HG03095 (cell line): ENCODE measurements around the gene LCLAT1.
"Not testable (repeated sequence)": the region's sequence is repeated elsewhere in the genome, so short reads cannot be mapped to it uniquely, and the experiment has no call there.

Experiments
- ATAC-seq: cut with Tn5 transposase; IDR thresholded peaks from one replicate; pipeline ENCODE4 v1.9.1; 2021; ENCODE audit warnings: moderate library complexity; ENCODE audit not compliant: unreplicated experiment

LCLAT1 gene

DNA sequence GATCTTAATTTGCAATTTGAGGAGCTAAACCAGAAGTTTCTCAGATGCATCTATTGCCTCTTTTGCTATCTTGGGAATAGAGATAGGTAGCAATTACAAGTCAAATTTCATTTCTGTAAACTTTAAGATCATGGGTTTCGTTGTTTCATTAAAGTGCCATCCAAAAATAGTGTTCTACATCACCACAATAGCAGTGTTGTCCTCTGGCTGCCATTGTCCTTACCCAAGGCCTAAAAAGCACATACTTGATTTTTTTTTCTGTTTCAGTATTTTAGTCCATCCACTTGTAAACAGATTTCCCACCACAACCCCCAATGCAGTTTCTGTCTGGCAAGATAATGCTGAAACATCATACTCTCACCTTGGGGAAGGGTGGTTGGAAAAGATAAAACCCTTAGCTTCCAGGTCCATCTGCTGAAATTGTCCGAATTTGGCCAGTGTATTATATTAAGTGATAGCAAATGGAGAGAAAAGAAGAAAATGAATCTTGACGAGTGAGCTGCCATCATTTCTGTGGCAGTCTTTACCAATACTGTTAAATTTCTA, 136.2 kb downstream of the LCLAT1 start:
- ATAC-seq, result no peak

DNA sequence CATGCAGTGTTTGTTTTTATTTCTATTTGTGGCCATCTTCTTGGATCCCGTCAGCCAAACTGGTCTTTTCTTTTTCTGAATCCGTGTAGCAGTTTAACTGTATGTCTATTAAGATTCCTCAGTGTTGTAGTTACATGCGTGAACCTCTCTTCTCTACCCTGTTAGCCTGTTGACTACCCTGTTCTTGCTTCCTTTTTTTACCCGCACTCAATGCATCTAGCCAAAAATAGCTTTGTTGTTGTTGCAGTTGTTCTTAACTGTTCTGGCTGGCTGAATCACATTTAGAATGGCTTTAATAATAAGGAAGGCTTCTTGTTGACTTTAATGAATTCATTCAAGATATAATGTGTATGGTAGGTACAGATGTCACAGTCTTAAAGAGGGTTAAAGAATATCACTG, 137.1 kb downstream of the LCLAT1 start:
- peak; percentile 87 for ATAC-seq

DNA sequence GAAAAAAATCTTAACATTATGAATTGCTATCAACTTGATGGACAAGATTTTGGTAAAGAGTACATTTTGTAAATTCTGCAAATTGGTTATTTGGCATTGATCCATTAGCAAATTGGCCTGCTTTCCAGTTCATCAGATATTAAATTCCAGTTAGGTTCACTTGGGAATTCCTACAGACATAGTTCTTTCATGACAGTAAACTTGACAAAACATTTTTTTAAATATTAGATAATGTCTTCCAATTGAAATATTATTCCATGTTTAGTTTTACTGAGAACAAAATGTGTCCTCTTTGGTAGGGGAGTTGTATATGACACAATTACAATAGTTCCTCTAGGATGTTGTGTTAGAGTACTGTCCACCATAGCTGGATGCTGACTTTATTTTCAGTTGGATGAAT, 141.9 kb downstream of the LCLAT1 start:
- no peak for ATAC-seq

DNA sequence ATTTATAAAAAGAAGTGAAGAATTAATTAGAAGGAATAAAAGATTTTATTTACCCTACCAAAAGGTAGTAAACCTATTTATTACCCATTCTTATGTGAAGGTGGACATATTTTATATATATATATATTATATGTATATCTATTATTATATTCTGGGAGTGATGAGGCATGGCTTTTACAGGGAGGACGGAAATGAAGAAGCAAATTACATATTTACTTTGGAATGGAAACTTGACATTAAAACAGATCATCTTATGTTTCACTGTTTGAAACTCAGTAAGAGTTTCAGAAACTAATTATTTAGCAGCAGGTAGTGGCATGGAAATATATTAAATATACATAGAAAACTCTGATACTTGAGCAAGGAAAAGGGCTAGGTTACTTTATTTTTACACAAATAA, 143.4 kb downstream of the LCLAT1 start:
- ATAC-seq, result no peak

DNA sequence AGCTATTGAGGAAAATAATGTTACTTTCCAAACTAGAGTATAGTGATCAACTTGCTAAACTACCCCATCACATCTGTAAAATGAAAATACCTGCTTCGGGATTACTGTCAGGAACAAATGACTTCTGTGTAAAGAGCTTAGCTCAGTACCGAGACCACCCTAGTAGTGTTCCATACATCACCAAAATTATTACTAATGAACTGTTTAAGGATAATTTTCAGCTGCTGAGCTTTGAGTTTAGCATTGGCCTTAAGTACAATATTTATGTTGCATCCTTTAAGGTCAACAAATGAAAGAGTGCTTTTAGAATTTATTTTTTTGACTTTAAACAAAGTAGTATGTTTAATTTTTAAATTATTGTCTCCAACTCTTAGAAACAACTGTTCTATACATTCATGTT, 144.1 kb downstream of the LCLAT1 start:
- no peak for ATAC-seq

DNA sequence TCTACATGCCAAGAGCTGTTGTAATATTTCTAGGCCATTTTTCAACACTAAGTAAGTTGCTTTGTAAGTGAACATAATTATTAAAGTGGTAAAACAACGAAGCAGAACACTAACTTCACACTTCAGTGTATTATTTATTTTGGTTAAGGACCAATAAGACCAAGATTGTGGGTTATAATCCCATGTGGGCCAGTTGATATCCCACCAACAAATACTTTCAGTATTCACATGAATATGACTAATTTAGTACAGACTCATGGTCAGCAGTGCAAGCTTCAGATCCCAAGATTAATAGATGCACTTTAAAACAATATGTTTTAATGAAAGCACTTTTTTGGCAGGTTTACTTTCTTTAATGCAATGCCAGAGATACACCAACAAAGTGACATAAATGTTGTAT, 154.3 kb downstream of the LCLAT1 start:
- ATAC-seq, result no peak

DNA sequence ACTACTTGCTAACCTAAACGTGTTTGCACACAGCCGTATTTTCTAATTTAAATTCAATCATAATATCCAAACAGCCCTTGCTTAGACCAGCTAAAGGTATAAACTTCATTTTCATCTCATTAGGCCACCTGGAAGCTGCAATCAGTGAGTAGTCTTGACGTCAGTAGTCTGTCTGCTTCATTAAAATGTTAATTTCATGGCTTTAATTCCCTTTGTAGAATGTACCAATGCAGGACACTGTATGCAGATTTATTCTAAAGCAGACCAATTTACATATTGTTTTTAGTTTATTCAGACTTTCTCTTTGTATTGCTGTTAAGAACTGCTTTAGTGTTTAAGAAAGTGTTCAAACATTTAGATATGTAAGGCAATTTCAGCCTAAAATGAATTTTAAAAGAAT, 158.2 kb downstream of the LCLAT1 start:
- no peak for ATAC-seq

DNA sequence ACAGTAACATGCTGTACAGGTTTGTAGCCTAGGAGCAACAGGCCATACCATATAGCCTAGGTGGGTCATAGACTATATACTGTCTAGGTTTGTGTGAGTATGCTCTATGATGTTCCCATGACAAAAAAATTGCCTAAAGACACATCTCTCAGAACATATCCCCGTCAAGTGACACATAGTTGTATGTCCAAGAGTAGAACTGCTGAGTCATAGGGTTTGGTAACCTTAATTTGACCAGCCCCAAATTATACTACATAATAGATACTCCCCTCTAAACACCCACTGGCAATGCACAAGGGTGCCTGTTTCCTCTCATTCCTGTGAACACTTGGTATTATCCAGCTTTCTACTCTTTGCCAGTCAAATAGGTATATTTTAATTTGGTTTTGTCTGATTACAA, 161.6 kb downstream of the LCLAT1 start:
- no peak for ATAC-seq

DNA sequence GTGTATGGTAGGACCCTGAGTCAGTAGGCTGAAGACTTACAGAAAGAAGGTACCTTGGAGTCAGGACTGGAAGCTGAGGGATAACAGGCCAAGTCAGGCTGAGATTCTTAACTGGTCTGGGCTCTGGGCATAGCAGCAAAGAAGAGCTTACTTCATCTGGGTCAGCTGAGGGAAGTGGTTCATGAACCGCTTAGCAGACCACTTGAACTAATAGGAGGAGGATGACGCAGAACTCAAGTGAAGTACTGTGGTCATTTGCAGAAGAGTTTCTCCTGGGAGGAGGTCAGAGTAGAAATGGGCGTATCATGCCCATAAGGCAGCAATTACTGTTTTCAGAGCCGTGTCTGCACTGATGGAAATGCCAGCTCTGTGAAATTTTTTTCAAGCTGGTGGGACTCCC, 164.5 kb downstream of the LCLAT1 start:
- ATAC-seq, result no peak

DNA sequence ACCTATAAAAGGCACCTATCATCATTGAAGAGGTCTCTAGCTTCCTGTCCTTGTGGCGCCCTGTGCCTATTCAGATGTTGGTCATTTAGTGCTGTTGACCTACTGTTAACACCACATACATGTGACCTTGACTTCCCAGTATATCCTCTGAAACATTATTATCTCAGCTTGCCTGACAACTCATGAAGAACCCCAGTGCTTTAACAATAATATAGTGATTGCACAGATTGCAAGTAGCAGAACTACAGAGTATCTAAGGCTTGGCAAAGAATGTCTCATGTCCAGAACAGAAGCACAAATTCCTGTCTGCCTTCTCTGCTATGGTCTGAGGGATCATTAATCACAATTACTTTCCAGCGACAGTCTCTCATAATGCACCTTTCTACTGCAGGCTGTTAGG, 165.3 kb downstream of the LCLAT1 start:
- ATAC-seq, result no peak

DNA sequence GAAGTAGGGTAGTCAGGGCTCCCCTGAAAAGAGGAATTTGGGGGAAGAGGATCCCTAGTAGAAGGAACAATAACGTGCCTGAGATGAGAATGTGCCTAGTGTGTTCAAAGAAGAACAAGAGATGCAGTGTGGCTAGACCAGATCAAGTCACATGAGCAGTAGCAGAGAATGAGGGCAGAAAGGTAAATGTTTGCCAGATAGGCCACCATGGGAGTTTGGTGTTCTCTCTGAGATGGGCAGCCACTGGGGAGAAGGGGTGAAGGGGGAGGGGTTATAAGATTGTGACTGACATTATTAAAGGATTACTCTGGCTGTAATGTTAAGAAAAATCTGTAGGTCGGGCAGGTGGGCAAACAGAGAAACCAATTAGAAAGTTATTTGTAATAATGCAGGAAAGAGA, 166.0 kb downstream of the LCLAT1 start:
- no peak for ATAC-seq

DNA sequence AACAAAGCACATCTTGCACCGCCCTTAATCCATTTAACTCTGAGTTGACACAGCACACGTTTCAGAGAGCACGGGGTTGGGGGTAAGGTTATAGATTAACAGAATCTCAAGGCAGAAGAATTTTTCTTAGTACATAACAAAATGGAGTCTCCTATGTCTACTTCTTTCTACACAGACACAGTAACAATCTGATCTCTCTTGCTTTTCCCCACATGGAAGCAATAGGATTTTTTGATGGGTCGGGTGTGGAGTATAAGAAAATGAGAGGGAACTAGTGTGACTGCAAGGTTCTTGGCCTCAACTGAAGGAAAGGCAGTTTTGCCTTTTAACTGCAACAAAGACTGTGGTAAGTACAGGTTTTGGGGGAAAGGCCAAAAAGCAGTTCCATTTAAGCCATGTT, 167.2 kb downstream of the LCLAT1 start:
- ATAC-seq, result not testable (repeated sequence)

DNA sequence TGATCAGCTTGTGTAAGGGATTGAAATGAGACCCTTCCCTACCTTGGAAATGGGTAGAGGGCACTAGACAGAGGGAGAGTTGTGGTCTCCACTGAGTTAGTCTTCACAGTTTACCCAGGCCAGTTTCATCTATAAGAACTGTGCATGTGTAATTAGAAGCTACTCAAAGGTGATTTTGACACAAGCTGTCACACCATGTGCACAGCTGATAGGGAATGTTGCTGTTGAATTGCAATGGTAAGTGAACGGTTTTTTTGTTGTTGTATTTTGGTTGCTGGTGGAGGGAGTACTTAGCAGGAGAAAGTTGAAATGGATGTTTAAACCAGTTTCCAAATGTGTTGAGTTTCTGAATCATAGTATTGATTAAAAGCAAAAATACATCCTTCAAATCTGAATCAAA, 168.9 kb downstream of the LCLAT1 start:
- ATAC-seq, result no peak

DNA sequence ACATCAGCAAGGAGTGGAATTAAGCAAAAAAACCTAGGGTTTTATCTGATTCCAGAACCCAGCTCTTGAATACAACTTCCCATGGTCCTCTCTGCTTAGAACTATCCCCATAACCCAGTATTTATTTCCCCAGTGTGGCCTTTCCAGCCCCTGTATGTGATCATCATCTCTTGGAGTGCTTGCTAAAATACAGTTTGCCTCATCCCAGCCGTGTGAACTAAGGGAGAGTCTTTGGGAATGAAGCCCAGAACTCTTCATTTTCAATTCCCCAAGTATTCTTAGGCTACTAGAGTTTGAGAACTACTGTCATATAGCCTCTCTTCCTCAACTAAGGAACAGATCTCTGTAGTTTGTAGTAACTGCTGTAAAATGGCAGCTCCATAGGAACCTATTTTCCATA, 173.1 kb downstream of the LCLAT1 start:
- no peak for ATAC-seq

DNA sequence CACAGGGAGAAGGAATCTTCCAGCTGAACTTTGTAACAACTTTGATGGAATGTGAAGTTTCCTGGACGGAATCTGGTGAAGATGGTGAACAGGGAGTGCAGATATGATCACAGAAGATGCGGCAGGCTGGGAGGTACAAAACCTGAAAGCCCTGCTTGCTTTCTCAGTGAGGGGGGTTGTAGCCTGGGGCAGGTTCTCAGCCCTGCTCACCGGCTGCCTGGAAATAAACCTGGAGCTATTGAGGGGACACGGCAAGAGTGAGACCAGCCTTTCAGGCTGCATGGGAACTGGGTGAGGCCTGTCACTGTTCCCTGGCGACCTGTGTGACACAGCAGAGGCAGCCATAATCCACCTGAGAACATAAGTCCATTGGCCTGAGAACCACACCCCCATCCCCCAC, 174.8 kb downstream of the LCLAT1 start:
- no peak for ATAC-seq

DNA sequence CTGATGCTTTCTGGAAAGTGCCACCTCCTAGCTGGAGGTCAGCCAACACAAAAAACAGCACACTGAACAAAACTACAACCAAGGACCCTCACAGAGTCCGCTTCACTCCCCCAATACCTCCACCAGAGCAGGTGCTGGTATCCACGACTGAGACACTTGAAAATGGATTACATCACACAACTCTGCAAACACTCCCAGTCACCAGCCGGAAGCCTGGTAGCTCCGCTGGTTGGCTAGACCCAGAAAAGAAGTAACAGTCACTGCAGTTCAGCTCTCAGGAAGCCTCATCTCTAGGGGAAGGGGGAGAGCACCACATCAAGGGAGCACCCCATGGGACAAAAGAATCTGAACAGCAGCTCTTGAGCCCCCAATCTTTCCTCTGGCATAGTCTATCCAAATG, 175.4 kb downstream of the LCLAT1 start:
- ATAC-seq, result no peak

DNA sequence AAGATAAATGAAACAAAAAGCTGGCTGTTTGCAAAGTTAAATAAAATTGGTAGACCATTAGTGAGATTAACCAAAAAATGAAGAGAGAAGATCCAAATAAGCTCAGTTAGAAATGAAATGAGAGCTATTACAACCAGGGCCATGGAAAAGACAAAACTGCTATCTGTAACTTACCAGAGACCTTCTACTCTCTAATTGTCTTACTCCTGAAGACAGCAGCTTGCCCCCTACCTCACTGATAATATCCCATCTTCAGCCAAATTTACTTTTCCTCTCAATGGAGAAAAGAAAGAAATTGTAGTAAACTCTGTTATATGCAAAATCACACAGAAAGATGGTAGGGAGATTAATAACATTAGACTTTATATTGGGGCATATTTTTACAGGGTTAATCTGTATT, 178.2 kb downstream of the LCLAT1 start:
- ATAC-seq, result no peak

DNA sequence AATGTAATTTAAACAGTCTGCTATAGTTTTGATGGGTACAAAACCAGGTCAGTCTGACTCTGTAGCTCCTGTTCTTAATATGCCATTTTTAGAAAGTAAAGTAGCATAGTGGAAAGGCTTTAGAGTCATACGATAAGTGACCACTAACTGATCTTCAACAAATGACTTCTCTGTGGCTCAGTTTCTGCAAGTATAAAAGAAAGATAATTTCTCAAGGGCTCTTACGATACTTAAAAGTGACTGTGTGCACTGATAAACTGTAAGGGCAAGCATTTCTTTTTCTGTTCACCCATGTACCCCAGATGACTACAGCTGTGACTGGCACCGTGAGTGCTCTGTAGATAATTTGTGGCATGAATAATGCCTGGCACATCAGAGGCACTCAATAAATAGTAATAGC, 178.7 kb downstream of the LCLAT1 start:
- no peak for ATAC-seq

DNA sequence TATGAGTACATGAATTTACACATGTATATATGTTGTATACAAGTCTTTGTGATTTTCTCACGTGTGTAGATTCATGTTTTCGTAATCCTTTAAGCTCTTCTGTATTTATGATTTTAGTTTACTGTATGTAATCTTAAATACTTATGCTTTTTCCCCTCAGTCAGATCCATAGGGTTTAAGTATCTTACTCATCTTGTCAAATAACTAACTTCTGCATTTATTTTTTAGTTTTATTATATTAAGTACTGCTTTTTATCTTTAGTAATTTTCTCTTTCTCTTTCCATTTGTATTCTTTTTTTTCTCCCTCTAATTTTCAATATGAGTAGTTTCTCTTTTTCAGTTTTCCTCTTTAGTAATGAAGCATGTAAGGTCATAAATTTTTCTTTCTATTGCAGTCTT, 179.4 kb downstream of the LCLAT1 start:
- ATAC-seq, result no peak

DNA sequence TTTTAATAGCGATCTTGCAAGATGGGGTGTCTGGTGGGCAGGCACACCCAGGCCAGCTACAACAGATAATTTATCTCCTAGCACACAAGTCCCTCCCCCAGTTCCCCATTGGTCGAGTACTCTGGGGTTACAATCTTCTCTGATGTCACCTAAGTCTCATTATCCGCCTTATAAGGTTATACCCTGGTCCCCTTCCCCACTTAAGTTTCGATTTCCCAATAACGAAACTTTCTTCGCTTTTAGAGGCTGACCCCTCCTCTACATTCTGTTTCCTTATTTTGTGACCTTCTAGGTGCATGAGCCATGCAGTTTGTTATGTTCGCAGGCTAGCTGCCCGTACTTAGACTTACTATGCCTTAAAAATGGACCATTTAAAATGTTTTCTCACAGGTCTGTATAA, 180.1 kb downstream of the LCLAT1 start:
- ATAC-seq, result no peak

DNA sequence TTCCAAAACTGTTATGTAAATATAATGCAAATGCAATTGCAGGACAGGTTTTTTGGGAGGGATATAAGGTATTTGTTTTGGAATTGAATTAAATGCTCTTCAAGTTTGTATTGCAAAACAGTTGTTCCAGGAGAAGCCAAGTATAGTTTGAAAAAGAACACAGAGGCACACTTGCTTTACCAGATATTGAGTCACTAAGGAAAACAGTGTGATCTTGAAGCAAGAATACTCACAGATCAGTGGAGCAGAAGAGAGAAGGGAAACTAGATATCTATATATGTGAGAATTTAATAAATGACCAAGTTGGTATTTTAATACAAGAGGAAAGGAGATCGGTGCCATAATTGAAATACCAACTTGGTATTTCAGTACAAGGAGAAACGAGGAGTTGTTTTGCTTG, 181.3 kb downstream of the LCLAT1 start:
- ATAC-seq, result no peak

DNA sequence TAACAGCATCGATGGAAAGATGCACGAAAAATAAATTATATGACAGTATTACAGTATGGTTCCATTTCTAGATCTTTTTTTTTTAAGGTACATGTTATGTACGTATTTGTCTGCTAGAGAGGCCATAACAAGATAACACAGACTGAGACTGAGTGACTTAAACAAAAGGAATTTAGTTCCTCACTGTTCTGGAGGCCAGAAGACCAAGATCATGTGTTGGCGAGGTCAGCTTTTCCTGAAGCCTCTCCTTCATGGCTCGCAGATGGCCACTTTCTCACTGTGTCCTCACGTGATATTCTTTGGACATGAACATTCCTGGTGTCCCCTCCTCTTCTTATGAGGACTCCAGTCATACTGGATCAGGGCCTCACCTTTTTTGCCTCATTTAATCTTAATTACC, 182.8 kb downstream of the LCLAT1 start:
- ATAC-seq, result no peak

DNA sequence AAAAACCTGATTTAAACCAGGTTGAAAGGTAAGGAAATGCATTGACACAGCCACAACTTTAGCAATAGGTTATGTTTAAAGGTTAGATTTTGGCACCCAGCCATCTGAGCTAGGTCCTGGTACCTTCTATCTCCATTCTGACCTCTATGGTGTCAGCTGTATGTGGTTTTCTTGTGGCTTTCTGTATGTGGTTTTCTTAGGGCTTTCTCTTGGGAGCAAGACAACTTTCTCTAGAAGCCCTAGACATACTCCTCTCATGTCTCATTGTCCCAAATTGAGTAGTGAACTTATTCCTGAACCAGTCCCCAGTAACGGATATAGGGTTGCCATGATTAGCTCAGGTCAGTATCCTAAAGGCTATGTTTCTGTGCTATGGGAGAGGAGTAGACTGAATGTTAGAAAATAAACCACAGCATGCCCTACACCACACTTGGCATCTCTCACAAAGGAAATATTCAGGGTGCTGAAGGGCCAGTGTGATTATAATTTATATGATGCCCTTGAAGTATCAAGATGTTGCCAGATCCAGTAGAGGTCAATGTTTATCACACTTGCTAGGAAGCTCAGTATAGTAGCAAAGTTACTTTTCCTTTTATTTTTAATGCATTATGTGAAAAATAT, 184.1 kb downstream of the LCLAT1 start:
- no peak for ATAC-seq
